ACC112 (cell line): ENCODE data around the gene GAK.

Source experiments
- H2AFZ ChIP-seq: fragments of 200-600 bp; sonication (generic); one replicate; pipeline ENCODE4 v1.6.0; 2017; ENCODE audit warnings: antibody characterized with exemption, low read length; ENCODE audit not compliant: unreplicated experiment
- H3K27ac ChIP-seq: fragments of 200-600 bp; sonication (generic); 2 replicates; pipeline ENCODE4 v1.5.1; 2014; ENCODE audit warnings: low read depth, mild to moderate bottlenecking, antibody characterized with exemption, low read length, moderate library complexity
- H3K27me3 ChIP-seq: fragments of 200-600 bp; sonication (generic); 2 replicates; pipeline ENCODE4 v1.6.1; 2014; ENCODE audit warnings: mild to moderate bottlenecking, antibody characterized with exemption, low read length, moderate library complexity, mixed read lengths; ENCODE audit not compliant: insufficient read depth
- H3K36me3 ChIP-seq: fragments of 200-600 bp; sonication (generic); 2 replicates; pipeline ENCODE4 v1.6.1; 2016; ENCODE audit warnings: mild to moderate bottlenecking, antibody characterized with exemption, low read length, moderate library complexity, mixed read lengths; ENCODE audit not compliant: insufficient read depth
- H3K4me1 ChIP-seq: fragments of 200-600 bp; sonication (generic); one replicate; pipeline ENCODE4 v1.6.1; 2016; ENCODE audit warnings: low read length, mixed read lengths; ENCODE audit not compliant: insufficient read depth, unreplicated experiment, control insufficient read depth
- H3K4me3 ChIP-seq: fragments of 200-600 bp; sonication (generic); 2 replicates; pipeline ENCODE4 v1.5.1; 2014; ENCODE audit warnings: mild to moderate bottlenecking, low read depth, low read length
- H3K79me2 ChIP-seq: fragments of 200-600 bp; sonication (generic); one replicate; pipeline ENCODE4 v1.6.0; 2016; ENCODE audit warnings: low read length; ENCODE audit not compliant: control insufficient read depth, unreplicated experiment, insufficient read depth

Gene GAK

GRCh38 chr4:833156-833555, 99.0 kb downstream of the GAK start:
- no peaks in the 10 kb centered on the region for H3K36me3 ChIP-seq
- no peak overlapping the region for H3K27ac ChIP-seq
- H3K4me3 ChIP-seq, result no peak overlapping the region
- H3K27me3 ChIP-seq, result peaks cover 4% of the 10 kb centered on the region
- no peak overlapping the region for H2AFZ ChIP-seq
- H3K79me2 ChIP-seq, result no peaks in the 10 kb centered on the region
- no peaks in the 10 kb centered on the region for H3K4me1 ChIP-seq

- Histone ChIP-seq H3K36me3 (no peaks in the 10 kb centered on the region), H3K27ac (no peak overlapping the region), H3K4me1 (no peaks in the 10 kb centered on the region), H3K4me3 (no peak overlapping the region), H3K27me3 (peaks cover 10% of the 10 kb centered on the region), H3K79me2 (no peaks in the 10 kb centered on the region), H2AFZ (no peak overlapping the region)
Measured at GRCh38 chr4:832536-832935, 99.6 kb downstream of the GAK start.

- Histone ChIP-seq H2AFZ (no peak overlapping the region), H3K27ac (no peak overlapping the region)
Measured at GRCh38 chr4:832108-832507, 100.0 kb downstream of the GAK start.

GRCh38 chr4:831483-831805, 100.7 kb downstream of the GAK start:
- Histone ChIP-seq H3K4me3 (no peak overlapping the region), H3K27ac (no peak overlapping the region), H3K36me3 (no peaks in the 10 kb centered on the region), H3K4me1 (no peaks in the 10 kb centered on the region), H3K27me3 (peaks cover 20% of the 10 kb centered on the region), H2AFZ (no peak overlapping the region), H3K79me2 (no peaks in the 10 kb centered on the region)

More at GRCh38 chr4:832108-832507, 100.0 kb downstream of the GAK start:
- H3K36me3 ChIP-seq, result no peaks in the 10 kb centered on the region
- no peaks in the 10 kb centered on the region for H3K4me1 ChIP-seq
- no peak overlapping the region for H3K4me3 ChIP-seq
- H3K79me2 ChIP-seq, result no peaks in the 10 kb centered on the region
- H3K27me3 ChIP-seq, result peaks cover 14% of the 10 kb centered on the region

- Histone ChIP-seq H3K27ac (no peak overlapping the region), H2AFZ (no peak overlapping the region), H3K4me1 (no peaks in the 10 kb centered on the region), H3K27me3 (peaks cover 20% of the 10 kb centered on the region), H3K4me3 (no peak overlapping the region), H3K36me3 (no peaks in the 10 kb centered on the region), H3K79me2 (no peaks in the 10 kb centered on the region)
Measured at GRCh38 chr4:830601-831482, 101.3 kb downstream of the GAK start.

- Histone ChIP-seq H3K4me1 (no peaks in the 10 kb centered on the region), H3K27ac (no peak overlapping the region), H3K27me3 (peaks cover 29% of the 10 kb centered on the region), H2AFZ (no peak overlapping the region), H3K79me2 (no peaks in the 10 kb centered on the region), H3K4me3 (no peak overlapping the region), H3K36me3 (no peaks in the 10 kb centered on the region)
Measured at GRCh38 chr4:829761-830600, 102.1 kb downstream of the GAK start.

- no peaks in the 10 kb centered on the region for H3K36me3 ChIP-seq
- H3K4me3 ChIP-seq, result no peak overlapping the region
- peaks cover 3% of the 10 kb centered on the region for H3K4me1 ChIP-seq
- no peaks in the 10 kb centered on the region for H3K79me2 ChIP-seq
- H2AFZ ChIP-seq, result no peak overlapping the region
- peaks cover 36% of the 10 kb centered on the region for H3K27me3 ChIP-seq
- no peak overlapping the region for H3K27ac ChIP-seq
Measured at GRCh38 chr4:829291-829690, 102.8 kb downstream of the GAK start.

GRCh38 chr4:828641-829271, 103.4 kb downstream of the GAK start:
- no peak overlapping the region for H3K4me3 ChIP-seq
- H3K27ac ChIP-seq, result no peak overlapping the region
- no peaks in the 10 kb centered on the region for H3K36me3 ChIP-seq
- no peaks in the 10 kb centered on the region for H3K79me2 ChIP-seq
- H2AFZ ChIP-seq, result no peak overlapping the region
- peaks cover 3% of the 10 kb centered on the region for H3K4me1 ChIP-seq
- peaks cover 41% of the 10 kb centered on the region for H3K27me3 ChIP-seq

GRCh38 chr4:827209-828081, 104.7 kb downstream of the GAK start:
- Histone ChIP-seq H3K4me1 (peaks cover 3% of the 10 kb centered on the region), H3K27ac (no peak overlapping the region), H3K36me3 (no peaks in the 10 kb centered on the region), H3K79me2 (no peaks in the 10 kb centered on the region), H2AFZ (no peak overlapping the region), H3K4me3 (no peak overlapping the region), H3K27me3 (peaks cover 54% of the 10 kb centered on the region)
